ENCODE results near the gene MAG.

MAG gene

DNA sequence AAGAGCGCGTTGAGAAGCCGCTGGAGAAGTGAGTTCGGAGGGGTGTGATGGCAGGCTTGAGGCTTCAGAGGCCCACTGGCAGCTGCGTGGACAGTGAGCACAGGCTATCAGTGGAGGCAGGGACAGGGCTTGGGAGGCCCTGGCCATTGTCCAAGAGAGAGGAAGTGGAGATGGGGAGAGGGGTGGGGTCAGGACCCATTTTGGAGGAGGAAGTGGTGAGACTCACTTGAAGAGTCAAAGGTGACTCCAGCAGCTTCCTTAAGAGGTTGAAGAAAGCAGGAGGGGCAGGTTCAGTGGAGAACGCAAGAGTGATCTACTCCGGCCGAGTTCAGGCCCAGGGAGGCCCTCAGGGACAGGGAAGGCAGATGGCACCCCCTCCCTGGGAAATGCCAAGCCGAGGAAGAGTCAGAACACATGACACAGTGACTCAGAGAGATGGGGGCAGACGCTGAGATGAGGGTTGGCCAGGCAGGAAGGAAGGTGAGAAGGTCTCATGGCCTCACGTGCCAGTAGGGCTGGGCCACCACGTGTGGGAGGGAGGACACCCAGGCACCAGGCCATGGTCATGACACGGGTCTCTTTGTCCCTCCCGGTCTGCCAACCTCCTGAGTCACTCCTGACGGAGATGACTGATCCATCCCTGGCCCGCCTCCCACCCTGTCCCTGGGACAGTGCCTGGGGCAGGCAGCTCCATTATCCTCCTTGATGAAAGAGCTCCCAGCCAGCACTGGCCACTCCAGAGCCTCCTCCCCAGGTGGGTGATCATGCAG lies 26.9 kb downstream of the MAG start:
- no peak for DNase-seq

DNA sequence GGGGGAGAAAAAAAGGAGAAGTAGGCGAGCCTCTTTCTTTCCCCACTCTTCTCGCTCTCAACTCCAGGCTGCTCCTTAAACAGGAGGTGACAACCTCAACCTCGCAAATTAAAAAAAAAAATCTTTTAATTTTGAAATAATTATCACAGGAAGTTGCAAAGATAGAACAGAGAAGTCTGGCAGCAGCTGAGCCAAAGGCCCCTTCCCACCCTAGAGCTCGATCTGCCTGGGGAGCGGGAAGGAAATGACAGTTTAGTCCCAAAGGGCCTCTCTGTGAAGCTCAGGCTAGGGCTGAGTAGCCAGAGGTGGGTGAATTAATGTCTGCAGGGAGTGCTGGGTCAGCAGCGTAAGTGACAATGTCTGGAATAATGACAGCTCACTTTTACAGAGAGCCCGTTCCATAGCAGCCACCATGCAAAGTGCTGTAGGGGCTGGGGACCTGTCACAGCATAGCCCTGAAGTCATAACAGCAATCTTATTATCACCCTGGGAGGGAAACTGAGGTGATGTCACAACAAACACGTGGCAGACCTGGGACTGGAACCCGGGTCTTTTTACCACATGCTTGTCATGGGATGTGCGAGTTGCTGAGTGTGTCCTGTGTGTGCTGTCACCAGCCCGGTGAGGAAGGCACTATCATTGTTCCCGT lies 28.2 kb downstream of the MAG start:
- DNase-seq = no peak

DNA sequence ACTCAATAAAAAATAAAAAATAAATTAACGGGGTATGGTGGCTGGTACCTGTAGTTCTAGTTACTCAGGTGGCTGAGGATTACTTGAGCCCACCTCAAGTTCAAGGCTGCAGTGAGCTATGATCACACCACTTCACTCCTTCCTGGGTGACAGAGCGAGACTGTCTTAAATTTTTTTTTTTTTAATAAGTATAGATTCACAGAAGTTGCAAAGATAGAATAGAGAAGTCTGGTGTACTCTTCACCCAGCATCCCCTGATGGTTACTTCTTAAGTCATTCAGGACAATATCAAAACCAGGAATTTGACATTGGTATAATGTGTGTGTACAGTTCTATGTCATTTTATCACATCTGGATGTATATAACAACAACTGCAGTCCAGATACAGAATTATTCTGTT lies 29.3 kb downstream of the MAG start:
- no peak for DNase-seq

DNA sequence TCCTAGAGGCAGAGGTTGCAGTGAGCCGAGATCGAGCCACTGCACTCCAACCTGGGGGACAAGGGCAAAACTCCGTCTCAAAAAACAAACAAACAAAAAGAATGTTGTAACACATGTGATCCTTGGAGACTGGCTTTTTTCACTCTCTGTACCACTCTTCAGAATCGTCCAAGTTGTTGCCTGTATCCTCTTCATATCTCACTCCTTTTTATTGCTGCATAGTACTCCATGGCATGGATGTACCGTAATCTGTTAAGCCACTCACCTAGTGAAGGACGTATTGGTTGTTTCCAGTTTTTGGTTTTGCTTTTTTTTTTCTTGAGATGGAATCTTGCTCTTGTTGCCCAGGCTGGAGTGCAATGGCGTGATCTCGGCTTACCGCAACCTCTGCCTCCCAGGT lies 30.1 kb downstream of the MAG start:
- no peak for DNase-seq

DNA sequence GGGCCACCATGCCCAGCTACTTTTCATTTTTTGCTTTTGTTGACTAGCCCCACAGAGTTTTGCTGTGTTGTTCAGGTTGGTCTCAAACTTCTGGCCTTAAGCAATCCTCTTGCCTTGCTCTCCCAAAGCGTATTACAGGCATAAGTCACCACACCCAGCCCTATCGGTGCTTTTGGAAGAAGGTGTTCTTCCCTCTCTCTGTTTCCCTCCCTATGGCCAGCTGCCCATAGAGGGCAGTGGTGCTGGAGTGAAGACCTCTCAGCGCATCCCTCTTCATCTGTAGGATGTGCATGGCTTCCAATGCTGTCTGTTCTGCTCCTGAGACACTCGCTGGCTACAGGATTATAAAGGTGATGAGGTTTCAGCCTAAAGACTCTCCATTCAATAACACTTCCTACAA lies 35.7 kb downstream of the MAG start:
- no peak for DNase-seq

DNA sequence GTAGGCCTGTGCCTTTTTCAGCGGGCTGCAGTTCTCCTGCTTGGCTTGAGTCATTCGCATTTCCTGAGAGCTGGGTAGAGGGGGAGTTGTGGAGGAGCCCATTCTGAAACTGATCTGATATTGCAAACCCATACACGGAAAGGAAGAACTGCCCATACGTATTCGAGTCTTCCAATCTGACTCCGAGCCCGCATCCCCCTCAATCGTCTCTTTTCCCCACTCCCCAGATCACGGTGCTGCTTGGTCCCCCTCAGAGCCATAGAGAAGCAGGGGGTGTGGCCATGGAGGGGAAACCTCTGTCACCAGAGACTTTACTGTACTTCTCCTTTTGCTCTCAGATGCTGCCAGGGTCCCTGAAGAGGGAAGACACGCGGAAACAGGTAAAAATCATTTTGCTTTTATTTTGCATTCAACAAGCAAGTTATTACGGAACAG lies 36.9 kb downstream of the MAG start, which contains the start of gene CD22:
CD22 (plus strand) TSS at position 337 of the 435 bp plus-strand sequence. CDS start 2,854 bp downstream, outside the sequence.
- no peak for DNase-seq

DNA sequence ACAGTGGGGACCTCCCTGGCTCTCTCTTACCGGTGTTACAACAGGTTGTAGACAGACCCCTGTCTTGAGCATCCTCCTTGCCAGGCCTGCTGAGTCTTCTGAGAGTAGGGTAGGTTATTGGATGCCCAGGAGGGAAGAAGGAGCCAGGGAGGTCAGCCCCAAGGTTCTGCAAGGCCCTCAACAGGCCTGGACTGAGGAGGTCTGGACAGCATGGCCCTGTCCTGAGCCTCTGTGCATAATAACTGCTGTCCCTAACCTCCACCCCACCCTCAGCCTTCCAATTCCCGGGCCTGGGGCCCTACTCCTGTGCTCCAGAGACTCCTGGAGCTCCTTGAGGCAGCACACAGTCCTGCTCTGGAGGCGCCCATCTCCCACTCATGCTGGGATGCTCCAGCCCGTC lies 37.4 kb downstream of the MAG start:
- DNase-seq = no peak

DNA sequence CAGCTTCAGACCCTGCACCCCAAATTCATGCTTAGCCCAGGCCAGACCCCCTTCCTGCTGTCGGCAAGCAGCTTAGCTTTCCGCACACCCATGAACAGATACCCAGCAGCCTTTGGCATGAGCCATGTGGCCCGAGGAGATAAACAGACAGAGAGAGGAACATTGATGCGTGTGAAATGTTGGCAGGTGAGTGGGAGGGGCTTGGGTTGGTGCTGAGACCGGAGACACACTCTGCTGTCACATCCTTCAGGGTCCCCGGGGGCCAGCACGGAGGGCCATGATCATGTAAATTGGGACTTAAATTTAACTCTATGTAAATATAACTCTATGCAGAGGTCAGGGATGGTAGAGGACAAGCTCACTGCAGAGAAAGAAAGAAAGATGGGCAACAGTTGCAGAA lies 38.5 kb downstream of the MAG start:
- DNase-seq = no peak

DNA sequence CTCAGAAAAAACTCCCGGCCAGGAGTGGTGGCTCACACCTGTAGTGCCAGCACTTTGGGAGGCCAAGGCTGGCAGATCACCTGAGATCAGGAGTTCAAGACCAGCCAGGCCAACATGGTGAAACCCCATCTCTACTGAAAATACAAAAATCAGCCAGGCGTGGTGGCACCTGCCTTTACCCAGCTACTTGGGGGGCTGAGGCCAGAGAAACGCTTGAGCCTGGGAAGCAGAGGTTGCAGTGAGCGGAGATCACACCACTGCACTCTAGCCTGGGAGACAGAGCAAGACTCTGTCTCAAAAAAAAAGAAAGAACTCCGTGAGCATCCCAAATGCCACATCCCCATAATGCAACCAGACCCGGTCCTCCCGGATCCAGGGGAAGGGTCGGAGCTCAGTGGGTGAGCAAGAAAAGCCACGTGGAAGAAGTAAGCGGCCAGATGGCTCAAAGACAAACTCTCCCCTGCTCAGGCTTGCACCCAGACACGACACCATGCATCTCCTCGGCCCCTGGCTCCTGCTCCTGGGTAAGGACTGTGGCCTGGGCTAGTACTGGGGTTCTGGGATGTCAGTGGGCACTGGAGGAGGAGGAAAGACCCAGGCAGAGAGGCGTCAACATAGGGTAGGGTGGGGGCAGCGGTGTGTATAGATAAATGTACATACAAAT lies 39.7 kb downstream of the MAG start:
- no peak for DNase-seq

DNA sequence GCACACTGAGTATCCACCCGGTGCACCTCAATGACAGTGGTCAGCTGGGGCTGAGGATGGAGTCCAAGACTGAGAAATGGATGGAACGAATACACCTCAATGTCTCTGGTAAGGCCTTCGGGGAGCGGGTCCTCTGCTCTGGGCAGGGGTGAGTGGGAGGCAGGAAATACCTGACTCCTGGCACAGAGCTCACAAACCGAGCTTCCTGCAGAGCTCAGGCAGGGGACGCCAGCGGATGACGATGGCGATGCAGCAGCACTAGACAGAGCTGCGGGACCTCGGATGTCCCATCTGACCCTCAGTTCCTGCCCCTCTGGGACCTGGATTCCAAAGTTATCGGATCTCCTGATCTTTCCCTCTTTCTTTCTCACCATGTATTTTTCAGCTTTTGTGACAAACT lies 40.9 kb downstream of the MAG start:
- DNase-seq = no peak

DNA sequence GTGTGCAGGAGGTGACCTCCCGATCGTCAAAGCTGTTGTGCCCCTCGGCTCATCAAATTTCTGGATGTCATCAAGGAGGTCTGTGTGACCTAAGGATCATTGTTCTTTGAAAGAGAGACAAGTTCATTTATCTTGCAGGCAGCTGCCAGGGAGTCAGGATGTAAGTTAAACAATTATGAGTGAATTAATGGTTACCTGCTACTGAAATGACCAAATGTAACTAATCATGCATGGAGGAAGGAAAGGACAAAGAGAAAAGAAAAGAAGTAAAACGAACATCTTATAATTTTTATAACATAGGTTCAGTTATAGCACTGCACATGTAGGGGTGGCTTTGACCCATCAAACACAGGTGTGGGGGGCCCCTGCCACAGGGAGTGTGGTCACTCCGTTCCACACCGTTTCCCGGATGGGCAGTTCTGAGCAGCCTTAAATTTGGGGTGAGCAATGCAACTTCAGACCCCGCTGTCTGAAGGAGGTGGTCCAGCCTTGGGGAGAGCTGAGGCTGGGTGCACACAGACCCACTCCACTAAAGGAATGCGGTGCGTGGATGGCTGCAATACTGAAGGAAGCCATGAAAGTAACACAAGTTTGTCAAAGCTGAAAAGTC lies 42.3 kb downstream of the MAG start:
- no peak for DNase-seq

DNA sequence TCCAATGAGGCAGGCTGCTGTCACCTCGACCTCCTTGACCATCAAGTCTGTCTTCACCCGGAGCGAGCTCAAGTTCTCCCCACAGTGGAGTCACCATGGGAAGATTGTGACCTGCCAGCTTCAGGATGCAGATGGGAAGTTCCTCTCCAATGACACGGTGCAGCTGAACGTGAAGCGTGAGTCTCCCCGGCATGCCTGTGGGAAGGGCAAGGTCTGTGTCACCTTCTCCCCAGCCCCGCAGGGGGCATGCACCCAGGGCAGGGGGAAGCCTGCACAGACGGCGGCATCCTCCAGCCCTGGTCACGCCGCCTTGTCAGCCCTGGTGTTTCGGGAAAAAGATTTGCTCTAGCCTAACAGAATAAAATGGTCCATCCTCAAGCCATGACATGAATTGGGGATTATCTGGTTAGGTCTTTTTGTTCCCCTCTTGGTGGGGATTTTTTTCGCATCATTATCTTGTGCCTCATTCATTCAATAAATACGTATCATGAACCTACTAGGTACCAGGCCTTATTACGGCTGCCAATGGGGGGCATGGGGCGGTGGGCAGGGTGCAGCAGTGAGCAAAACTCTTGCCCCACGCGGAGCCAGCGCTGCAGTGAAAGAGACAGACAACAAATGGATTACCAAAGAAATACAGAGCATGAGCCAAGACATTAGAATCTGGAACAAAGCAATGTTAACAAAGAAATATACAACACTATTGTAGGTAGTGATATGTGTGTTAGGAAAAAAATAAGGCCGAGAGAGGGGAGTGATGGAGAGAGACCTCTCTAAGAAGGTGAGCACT lies 44.4 kb downstream of the MAG start:
- DNase-seq = no peak

DNA sequence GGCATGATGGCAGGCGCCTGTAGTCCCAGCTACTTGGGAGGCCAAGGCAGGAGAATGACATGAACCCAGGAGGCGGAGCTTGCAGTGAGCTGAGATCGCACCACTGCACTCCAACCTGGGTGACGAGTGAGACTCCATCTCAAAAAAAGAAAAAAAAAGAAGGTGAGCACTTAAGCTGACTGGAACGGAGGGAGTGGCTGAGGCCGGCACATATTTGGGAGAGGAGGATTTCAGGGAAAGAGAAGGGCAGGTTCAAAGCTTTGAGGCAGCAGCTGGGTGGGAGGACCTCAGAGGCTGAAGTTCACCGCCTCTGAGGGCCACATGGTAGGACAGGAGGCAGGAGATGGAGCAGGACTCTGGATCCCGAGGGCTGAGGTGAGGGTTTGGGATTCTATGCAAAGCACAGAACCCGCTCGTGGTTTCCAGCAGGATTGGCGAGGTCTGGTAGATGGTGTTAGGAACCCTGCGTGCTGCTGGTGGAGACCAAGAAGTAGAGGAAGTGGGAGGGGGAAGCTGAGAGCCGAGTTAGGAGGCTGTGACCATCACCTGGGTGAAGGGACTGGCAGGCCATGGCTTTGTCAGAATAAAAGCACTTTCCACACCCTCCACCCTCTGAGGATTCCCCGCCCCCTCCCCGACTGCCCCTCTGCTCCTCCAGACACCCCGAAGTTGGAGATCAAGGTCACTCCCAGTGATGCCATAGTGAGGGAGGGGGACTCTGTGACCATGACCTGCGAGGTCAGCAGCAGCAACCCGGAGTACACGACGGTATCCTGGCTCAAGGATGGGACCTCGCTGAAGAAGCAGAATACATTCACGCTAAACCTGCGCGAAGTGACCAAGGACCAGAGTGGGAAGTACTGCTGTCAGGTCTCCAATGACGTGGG lies 45.4 kb downstream of the MAG start:
- DNase-seq = no peak

DNA sequence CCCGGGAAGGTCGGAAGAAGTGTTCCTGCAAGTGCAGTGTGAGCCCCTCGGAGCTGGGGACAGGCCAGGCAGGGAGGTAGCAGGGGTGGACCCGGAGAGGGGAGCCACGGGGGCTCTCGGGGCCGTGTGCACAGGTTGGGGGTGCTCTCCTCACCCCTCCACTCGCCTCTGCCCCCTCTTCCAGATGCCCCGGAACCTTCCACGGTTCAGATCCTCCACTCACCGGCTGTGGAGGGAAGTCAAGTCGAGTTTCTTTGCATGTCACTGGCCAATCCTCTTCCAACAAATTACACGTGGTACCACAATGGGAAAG lies 46.0 kb downstream of the MAG start:
- DNase-seq = no peak

DNA sequence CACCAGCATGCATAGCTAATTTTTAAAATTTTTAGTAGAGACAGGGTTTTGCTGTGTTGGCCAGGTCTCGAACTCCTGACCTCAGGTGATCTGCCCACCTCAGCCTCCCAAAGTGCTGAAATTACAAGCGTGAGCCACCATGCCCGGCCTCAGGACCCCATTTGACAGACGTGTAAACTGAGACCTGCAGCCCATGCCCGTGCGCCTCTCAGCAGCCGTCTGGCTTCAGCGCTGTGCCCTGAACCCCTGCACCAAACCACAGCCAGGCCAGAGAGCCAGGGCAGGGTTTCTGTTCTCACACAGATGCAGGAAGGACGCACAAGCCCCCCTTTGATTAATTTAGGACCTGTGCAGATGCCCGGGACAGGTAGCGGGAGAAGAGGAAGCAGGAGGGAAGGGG lies 48.5 kb downstream of the MAG start:
- DNase-seq = no peak

DNA sequence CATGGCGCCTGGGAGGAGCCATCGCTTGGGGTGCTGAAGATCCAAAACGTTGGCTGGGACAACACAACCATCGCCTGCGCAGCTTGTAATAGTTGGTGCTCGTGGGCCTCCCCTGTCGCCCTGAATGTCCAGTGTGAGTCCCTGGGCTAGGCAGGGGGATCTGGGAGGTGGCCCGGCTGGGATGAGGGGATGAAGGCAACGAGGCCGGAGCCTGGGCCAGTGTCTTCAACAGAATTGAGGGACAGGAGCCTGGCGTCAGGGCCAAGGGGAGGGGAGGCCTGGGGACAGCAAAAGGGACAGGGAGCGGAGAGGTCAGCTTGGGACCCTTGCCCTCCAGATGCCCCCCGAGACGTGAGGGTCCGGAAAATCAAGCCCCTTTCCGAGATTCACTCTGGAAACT lies 49.0 kb downstream of the MAG start:
- no peak for DNase-seq

DNA sequence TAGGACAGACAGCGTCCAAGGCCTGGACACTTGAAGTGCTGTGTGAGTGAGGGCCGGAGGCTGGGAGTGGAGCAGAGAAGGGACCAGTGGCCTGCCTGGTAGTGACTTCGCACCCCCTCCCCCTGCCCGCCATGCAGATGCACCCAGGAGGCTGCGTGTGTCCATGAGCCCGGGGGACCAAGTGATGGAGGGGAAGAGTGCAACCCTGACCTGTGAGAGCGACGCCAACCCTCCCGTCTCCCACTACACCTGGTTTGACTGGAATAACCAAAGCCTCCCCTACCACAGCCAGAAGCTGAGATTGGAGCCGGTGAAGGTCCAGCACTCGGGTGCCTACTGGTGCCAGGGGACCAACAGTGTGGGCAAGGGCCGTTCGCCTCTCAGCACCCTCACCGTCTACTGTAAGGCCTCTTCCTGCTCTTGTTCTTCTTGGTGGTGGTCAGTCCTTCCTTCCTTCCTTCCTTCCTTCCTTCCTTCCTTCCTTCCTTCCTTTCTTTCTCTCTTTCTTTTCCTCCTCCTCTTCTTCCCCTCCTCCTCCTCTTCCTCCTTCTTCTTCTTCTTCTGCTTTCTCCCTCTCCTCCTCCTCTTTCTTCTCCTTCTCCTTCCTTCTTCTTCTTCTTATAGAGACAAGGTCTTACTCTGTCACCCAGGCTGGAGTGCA lies 49.7 kb downstream of the MAG start:
- DNase-seq = no peak

DNA sequence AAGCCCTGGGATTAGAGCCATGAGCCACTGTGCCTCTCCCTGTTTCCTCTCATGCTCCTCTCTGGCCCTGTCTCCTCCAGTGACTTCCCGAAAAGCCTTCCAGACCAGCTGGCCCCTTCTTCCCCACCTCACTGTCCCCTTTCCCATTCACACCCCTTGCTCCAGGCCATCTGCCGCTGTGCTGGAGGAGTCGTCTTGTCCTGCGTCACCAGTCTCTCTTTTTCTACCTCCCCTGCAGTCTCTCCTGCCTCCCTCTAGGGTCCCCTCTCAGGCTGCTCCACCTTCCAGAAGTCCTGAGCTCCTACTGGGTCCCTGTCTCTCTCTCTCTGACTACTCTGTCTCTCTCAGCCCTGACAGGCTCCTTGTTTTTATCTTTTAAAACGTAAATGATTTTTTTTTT lies 50.5 kb downstream of the MAG start:
- DNase-seq = no peak

DNA sequence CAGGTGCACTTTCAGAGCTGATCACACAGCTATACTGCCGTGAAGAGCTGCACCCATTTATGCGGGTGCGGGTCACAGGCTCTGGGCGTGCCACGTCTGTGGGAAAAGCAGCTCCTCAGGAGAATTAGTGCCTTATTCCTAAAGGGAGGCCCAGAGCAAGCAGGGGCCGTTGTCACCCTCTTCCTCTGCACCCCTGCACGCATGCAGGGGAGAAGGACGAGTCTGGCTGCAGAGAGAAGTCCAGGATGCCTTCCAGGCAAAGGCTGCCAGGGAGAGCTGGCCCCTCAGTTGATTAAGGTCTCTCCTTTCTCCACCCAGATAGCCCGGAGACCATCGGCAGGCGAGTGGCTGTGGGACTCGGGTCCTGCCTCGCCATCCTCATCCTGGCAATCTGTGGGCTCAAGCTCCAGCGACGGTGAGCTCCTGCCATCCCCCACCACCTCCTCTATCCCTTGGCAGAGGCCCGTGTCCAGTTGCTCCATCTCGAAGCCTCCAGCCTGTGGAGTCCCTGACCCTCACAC lies 52.6 kb downstream of the MAG start:
- no peak for DNase-seq

DNA sequence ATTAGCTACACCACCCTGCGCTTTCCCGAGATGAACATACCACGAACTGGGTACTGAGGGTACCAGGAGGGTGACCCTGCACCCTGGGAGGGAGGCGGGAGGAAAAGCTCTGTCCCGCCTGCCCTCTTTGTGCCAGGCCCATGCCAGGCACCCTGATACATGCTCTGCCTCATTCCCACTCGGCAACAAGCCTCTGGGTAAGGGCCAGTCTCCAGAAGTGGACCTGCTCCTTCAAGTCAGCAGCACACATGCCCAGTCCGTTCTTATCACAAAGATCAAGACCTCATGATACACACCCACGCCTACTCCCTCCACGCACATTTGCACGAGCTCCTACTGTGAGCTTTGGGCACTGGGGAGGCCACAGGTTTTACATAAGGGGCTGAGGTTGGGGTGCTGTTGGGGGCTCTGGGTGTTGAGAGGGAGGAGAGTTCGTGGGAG lies 53.7 kb downstream of the MAG start:
- no peak for DNase-seq

All from NCI-H1092 treated with DMSO at 0.1 percent for 48 hours (cell line).